Renal pelvis (tissue), 12 donors: ENCODE measurements around the gene TANGO6. TPM values are rescaled to one million over a fixed set of nuclear protein-coding genes. Genes with fewer than 3 reads are reported as not detected.
A peak's percentile ranks its signal among the peaks of the same experiment; 100 is the strongest.
"Not testable (repeated sequence)": the region's sequence is repeated elsewhere in the genome, so short reads cannot be mapped to it uniquely, and the experiment has no call there.

Source experiments
- DNase-seq: peaks from one replicate; pipeline ENCODE4 v3.0.0-alpha.2; 2013
- long read RNA-seq, 16 experiments: transcript quantifications; one replicate each; lab custom pipeline, GENCODE V29; 2026
- polyA plus RNA-seq, 3 donors: library from polyadenylated mRNA; unstranded; fragments of 120-200 nt; gene quantifications; one replicate each; pipeline ENCODE4 v1.2.1, GENCODE V29; 2013; ENCODE audit not compliant: insufficient read length in 3 of 3

The TANGO6 gene
- 1 to 10 TPM; 5.3 to 6.0 (median 5.5) TPM for polyA plus RNA-seq
- long read RNA-seq, donor 1: 0 reads
- long read RNA-seq, donor 2: 0 reads
- long read RNA-seq, donor 3: 0 reads
- long read RNA-seq, donor 4: 0 reads
- long read RNA-seq, donor 5: 0 reads
- long read RNA-seq, donor 6, partial matches to known transcripts: 0 of 1 reads
- long read RNA-seq, donor 6, other reads (novel, unspliced or antisense): 0 of 1 reads
- long read RNA-seq, donor 7: 0 reads
- long read RNA-seq, donor 8: 0 reads
- long read RNA-seq, donor 9, full-length matches to known transcripts: 2 of 2 reads
- long read RNA-seq, donor 9, partial matches to known transcripts: 0 of 2 reads
- long read RNA-seq, donor 9, other reads (novel, unspliced or antisense): 0 of 2 reads
- long read RNA-seq, donor 10: 0 reads
- long read RNA-seq, donor 11, full-length matches to known transcripts: 1 of 1 reads
- long read RNA-seq, donor 11, partial matches to known transcripts: 0 of 1 reads
- long read RNA-seq, donor 11, other reads (novel, unspliced or antisense): 0 of 1 reads
- long read RNA-seq, donor 12, full-length matches to known transcripts: 1 of 1 reads
- long read RNA-seq, donor 12, partial matches to known transcripts: 0 of 1 reads
- long read RNA-seq, donor 12, other reads (novel, unspliced or antisense): 0 of 1 reads
- long read RNA-seq, donor 13: 0 reads
- long read RNA-seq, donor 14: 0 reads
- long read RNA-seq, donor 15: 0 reads
- long read RNA-seq, donor 16: 0 reads

GRCh38 chr16:68843482-68844210 lies at the start of gene TANGO6:
TANGO6 (plus strand) TSS chr16:68843531; CDS start chr16:68843618, 87 bp downstream.
- DNase-seq: peak; percentile 78

- no peak for DNase-seq
These were observed 44.9 kb upstream of the TANGO6 start for GRCh38 chr16:68798398-68798797.

DNA sequence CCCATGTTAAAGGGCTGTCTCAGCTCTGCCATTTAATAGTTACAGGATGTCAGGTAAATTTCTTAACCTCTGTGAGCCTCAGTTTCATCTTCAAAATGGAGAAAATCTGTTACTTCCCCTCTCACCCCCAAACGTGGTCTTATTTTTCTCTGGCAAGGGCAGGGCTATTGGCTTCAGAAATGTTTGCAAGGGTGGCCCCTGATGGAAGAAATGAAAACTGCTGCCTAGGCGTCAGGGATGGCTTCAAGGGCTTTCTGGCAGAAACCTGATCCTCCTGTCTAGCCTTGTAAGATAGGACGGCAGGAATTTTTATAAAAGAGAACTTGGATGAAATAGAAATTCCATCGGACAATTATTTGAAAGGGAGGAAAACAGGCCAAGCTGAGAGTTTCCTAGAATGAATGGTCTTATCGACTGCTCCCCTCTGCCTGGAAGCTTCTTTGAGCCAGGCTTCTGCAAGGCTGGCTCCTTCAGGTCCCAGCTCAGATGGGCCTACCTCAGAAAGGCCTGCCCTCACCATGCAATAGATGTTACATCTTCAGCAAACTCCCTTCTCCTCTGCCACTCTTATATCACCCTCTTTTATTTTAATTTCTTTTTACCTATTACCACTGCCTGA lies 43.0 kb upstream of the TANGO6 start:
- DNase-seq: peak; percentile 87

GRCh38 chr16:68802190-68802589 lies 41.1 kb upstream of the TANGO6 start:
- no peak for DNase-seq

DNA sequence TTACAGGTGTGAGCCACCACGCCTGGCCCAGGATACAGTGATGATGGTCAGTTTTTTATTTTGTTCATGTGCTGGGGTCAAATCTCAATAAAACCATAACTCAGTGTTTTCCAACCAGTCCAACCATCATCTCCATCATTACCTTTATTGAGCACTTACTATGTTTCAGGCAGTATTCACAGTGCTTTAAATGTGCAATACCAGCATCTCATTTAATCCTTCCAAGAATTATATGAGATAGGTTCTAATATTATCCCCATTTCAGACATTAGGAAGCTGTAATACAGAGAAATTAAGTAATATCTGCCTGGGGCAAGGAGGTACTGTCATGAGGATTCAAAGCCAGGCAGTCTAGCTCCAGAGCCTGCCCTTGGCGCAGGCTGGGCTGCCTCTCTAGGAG lies 36.9 kb upstream of the TANGO6 start:
- no peak for DNase-seq

GRCh38 chr16:68806981-68807380 lies 36.4 kb upstream of the TANGO6 start:
- no peak for DNase-seq

DNA sequence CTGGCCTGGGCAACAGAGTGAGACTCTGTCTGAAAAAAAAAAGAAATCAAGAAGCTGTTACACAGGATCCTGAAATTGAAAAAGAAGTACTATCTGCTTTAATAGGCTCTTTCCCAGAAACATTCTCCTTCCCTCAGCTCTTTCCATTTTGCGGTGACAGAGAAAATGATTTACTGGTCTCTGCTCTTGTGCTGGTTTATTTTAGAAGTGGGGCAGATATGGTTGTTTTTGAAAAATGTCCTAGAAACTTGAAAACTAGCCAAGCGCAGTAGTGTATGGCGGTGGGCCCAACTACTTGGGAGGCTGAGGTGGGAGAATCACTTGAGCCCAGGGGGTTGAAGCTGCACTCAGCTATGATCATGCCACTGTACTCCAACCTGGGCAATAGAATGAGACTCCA lies 28.8 kb upstream of the TANGO6 start:
- no peak for DNase-seq

GRCh38 chr16:68823401-68824135 lies 19.8 kb upstream of the TANGO6 start:
- no peak for DNase-seq

- no peak for DNase-seq
These were observed 17.9 kb upstream of the TANGO6 start for GRCh38 chr16:68825427-68825826.

GRCh38 chr16:68826652-68827051 lies 16.7 kb upstream of the TANGO6 start:
- no peak for DNase-seq

DNA sequence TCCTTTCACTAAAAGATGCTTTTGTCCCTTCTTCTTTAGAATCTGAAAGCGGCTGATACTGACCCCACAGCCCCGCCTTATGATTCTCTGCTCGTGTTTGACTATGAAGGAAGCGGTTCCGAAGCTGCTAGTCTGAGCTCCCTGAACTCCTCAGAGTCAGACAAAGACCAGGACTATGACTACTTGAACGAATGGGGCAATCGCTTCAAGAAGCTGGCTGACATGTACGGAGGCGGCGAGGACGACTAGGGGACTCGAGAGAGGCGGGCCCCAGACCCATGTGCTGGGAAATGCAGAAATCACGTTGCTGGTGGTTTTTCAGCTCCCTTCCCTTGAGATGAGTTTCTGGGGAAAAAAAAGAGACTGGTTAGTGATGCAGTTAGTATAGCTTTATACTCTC lies 10.1 kb upstream of the TANGO6 start:
- no peak for DNase-seq

GRCh38 chr16:68834550-68834949 lies 8.8 kb upstream of the TANGO6 start:
- no peak for DNase-seq

DNA sequence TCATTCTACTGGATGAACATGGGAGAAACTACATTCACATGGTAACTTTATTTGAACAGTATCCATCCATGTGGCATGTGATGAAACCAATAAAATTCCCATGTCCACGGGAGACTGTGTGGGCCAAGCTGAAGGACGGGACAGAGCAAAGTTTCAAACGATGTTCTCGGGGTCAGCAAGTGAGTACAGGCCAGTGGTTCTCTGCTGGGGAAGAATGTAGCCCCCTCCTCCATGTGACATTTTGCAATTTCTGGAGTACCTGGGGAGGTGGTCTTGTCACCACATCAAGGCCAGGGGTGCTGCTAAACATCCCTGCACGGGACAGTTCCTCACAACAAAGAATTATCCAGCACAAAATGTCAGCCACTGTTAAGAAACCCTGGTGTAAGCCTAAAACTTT lies 7.4 kb upstream of the TANGO6 start:
- no peak for DNase-seq

- DNase-seq: peak; percentile 28
These were observed 3.5 kb upstream of the TANGO6 start for GRCh38 chr16:68839831-68840230.

DNA sequence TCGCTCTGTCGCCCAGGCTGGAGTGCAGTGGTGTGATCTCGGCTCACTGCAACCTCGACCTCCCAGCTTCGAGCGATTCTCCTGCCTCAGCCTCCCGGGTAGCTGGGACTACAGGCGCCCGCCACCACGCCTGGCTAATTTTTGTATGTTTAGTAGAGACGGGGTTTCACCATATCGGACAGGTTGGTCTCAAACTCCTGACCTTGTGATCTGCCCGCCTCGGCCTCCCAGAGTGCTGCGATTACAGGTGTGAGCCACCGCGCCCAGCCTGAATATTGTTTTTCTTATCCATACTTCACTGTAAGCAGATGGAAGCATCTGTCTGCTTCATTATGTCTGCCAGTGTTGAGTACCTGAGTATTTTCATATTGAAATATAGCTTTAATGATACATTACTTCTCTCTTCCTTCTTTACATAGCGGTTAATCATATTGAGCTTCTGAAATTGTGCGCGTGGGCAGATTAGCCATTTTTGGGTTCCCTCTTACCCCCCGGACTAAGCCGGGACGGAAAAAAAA lies 308 bp upstream of the TANGO6 start:
- DNase-seq: not testable (repeated sequence)

DNA sequence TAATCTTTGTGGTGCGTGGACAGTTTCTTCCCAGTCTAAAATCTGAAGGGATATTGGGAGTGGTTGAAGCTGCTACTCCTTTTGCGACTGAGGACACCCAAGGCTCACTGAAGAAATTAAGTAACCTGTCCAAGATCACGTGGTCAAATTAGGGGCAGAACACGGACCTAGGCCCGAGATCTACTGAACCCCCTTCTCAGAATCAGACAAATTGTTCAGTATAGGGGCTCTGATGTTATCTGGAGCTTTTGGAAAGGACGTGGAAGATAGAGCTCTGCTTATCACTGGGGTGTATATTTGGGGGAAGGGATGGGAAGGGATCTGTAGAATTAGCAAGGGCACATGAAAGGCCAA lies 857 bp downstream of the TANGO6 start:
- DNase-seq: no peak

- no peak for DNase-seq
These were observed 5.5 kb downstream of the TANGO6 start for GRCh38 chr16:68848786-68849185.

- no peak for DNase-seq
These were observed 7.2 kb downstream of the TANGO6 start for GRCh38 chr16:68850481-68850880.

DNA sequence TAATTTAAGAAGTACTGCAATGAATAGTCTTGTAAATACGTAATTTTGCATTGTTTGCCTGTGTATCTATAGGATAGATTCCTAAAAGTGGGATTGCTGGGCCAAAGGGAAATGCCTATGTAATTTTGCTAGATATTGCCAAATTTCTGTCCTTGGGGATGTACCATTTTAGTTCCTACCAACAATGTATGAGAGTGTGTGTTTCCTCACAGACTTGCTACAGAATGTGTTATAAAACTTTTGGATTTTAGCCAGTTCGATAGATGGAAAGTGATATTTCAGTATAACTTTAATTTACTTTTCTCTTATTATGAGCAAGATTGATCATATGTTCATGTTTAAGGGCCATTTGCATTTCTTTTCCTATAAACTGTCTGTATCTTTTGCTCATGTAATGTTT lies 8.3 kb downstream of the TANGO6 start:
- DNase-seq: no peak

GRCh38 chr16:68857479-68857878 lies 14.1 kb downstream of the TANGO6 start:
- DNase-seq: no peak

DNA sequence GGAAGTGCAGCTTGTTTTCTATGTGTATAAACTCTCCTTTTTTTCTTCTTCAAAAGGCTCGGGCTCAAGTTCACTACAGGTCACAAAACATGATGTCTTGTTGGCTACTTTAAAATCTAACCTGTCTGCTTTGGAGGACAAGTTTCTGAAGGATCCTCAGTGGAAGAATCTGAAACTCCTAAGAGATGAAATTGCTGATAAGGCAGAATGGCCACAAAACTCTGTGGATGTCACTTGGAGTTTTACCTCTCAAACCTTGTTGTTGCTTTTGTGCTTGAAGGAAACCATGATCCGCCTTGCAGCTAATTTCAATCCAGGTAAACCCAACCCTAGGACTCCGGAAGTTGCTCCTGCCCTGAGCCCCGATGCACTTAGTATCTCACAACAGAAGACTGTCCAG lies 16.5 kb downstream of the TANGO6 start:
- DNase-seq: no peak
